NCI-H345 treated with DMSO at 0.1 percent for 48 hours (cell line): ENCODE data around the gene SEMA3A.

Source experiments
- DNase-seq: peaks from one replicate; lab custom pipeline; 2025; ENCODE audit not compliant: unreplicated experiment; lab: John Stamatoyannopoulos, UW

SEMA3A gene

DNA sequence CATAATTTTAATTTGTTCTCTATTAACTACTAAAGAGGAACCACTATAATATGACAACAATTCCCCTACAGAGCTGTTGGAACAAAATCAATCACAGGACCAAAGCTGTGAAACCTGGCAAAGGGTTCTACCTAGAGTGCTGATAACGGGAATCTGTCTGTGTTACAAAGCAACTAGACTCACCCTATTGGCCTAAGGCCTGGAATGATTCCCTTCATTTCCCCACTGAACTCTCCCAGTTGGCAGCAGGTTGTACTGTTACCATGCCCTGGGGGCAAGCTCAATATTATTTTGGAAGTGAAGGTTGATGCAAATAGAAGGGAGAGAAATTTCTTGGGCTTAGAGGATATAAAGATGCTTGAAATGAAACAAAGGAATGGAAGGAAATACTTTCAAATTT, 81.8 kb downstream of the SEMA3A start:
- DNase-seq = no peak

- DNase-seq = no peak
Observed at GRCh38 chr7:84111842-84112241, 82.7 kb downstream of the SEMA3A start.

DNA sequence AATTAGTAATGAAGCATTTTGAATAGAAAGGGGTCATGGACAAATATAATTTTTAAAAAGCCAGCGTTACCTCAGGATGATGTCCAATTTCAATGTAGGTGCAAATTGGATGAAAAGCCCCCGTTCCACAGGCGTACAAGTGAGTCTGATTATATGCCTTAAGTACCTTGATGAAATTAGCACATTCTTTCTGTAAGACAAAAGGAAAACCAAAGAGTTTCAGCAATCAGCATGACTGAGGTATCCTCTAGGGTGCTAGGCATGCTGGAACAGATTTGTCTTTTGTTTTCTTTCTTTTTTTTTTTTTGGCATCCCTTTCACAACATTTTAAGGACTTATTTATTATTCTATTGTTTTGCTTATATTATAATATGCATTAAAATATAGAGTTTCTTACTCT, 84.2 kb downstream of the SEMA3A start:
- DNase-seq = no peak

GRCh38 chr7:84108787-84109186, 85.8 kb downstream of the SEMA3A start:
- DNase-seq = no peak

- DNase-seq = no peak
Observed at GRCh38 chr7:84108119-84108518, 86.5 kb downstream of the SEMA3A start.

DNA sequence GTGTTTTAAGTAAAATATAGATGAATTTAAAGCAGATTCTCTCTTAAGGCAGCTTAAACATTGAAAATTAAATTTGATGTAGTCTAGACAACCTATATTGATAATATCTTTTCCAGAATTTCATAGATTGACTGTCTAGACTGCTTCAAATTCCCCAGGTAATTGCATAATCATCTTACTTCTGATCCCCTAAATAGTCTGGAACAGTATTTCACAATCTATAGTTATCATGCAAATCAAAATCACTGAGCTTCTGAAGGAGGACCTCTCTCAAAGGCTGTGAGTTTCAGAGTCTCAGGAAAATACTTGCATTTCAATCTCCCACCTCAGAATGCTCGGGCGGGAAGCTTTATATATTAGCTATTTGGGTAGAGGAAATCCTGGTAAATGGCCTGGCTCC, 87.3 kb downstream of the SEMA3A start:
- DNase-seq = no peak

- no peak for DNase-seq
Observed at GRCh38 chr7:84106291-84106690, 88.3 kb downstream of the SEMA3A start.

DNA sequence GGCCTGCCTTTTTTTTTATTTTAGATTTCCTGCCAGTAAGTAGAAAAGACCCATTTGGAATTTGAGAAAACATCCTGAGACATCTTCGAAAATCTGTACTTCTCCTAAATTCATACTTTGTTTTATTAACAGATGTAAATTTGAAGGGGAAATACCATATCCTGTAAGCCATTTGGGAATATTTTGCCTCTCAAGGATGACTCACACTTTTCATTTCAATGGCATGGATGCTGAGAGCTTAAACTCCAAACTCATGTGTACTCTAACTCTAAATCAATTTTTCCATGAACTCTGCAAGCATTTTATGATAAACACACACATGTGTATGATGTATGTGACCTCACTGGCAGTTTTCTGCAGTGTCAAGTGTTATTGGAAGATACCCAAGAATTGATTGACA, 89.0 kb downstream of the SEMA3A start:
- no peak for DNase-seq

DNA sequence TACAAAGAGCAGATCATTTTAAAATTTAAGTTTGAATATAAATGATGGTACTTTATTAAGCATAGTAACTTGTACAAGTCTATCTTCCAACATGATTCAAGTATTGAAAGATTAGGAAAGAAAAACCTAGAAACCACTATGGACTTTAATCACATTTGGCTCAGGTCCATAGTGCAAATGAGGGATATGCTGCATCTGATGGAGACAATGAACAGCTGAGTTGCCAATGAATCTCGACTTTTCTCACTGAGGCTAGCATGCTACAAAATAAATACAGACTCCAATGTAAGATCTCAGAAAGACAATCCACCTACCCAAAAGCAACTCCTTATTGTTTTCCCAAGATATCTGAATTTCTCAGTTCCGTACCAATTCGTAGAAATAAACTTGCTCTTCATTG, 89.8 kb downstream of the SEMA3A start:
- no peak for DNase-seq

GRCh38 chr7:84102213-84102612, 92.4 kb downstream of the SEMA3A start:
- DNase-seq = no peak

GRCh38 chr7:84100866-84101265, 93.7 kb downstream of the SEMA3A start:
- DNase-seq = no peak

DNA sequence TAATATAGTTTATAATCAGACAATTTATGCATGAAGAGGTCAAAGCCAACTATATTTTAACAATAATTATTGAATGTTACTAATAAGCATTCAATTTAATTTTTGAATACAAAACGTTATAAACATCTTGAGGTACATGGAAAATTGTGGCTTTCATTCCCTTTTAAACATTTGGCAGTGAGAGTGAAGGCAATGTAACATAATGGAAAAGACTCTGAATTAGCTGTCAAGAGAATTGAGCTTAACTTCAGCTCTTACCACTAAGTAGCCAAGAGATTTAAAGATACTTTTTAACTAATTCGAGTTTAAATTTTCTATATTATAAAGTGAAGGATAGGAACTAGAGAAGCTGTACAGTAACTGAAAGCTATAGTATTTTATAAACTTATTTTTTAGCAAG, 98.6 kb downstream of the SEMA3A start:
- DNase-seq = no peak

- DNase-seq = no peak
Observed at GRCh38 chr7:84092207-84092606, 102.4 kb downstream of the SEMA3A start.

DNA sequence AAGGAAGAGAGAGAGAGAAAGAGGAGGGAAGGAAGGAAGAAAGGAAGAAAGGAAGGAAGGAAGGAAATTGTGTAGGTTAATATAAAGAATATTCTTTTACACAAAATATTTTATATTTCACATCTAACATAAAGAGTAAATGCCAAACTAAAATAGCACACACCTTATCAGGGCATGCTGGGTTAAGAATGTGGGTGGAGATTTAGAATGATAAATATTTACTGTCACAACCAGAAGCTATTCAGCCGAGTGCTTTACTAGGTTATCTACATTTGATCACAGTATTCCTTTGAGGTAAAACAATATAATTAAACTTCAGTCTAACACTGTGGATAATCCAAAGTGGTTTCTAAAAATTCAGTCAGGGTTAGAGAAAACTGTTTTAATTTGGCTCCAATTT, 103.3 kb downstream of the SEMA3A start:
- no peak for DNase-seq

DNA sequence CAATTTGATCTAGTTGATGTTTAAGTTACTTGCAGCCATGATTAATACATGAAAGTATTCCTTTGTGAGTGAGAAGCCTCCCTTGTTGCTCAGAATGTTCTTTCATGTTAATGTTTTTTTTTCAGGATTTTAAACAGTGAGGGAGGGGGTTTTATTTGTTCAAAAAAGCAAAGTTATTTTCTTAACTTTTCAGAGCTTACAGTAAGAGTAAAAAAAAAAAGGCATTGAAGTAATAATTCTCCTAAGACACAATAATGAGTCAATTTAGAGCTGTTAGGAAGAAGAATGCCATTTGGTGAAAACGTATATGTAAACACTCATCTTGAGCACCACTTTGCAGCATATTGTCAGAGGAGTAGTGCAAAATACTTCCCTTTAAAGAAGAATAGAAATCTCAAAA, 105.8 kb downstream of the SEMA3A start:
- no peak for DNase-seq

GRCh38 chr7:84085998-84086397, 108.6 kb downstream of the SEMA3A start:
- DNase-seq = no peak

GRCh38 chr7:84085147-84085546, 109.4 kb downstream of the SEMA3A start:
- no peak for DNase-seq

- DNase-seq = no peak
Observed at GRCh38 chr7:84083846-84084245, 110.7 kb downstream of the SEMA3A start.

DNA sequence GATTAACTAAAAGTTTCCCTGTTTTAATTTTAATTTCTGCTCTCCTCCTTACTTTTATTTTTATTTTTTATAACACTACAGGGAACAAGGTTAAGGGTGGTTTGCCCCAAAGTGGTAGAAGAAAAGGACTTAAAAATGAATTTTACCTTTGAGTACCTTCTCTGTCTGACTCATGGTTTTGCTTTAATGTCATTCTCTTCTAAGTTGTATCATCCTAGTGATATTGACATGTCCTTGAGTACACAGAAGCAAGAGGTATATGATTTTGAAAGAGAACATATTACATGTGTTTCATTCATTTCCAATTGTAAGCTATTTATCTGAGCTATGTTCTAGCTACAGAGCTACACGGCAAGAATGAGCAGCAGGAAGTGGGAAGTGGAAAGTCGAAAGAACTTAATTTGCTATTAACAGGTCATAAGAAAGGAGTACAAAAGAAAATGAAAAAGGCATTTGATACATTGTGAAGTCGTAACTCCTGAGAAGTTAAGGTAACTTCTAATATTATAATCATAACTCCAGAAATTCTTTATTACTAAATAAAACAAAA, 112.5 kb downstream of the SEMA3A start:
- DNase-seq = no peak

GRCh38 chr7:84077336-84077735, 117.3 kb downstream of the SEMA3A start:
- DNase-seq = no peak

DNA sequence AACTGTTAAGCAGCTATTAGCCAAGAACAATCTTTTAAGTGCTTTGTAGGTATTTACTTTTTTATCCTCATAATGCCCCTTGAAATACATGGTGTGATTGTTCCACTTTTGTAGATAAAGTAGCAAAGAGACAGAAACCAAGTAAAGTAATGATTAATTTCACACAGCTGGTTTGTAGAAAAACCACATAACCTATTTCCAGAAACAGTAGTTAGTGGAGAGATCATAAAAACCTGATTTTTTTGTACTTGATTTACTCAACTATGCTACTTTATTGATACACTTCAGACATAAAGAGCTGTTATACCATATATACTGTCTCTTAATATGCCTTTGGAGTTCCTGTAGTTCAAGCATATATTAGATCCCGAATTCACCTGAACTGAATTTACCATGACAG, 118.4 kb downstream of the SEMA3A start:
- DNase-seq = no peak

GRCh38 chr7:84073186-84073875, 121.3 kb downstream of the SEMA3A start:
- DNase-seq = no peak

- no peak for DNase-seq
Observed at GRCh38 chr7:84070770-84071169, 123.8 kb downstream of the SEMA3A start.
